ENCODE measurements around the gene ATP6V0A1. TPM values are rescaled to one million over a fixed set of nuclear protein-coding genes. Genes with fewer than 3 reads are reported as not detected.

Gene ATP6V0A1
- total and polyA plus RNA-seq, 2 donors from 2014 or later: 108 to 110 TPM

GRCh38 chr17:42507671-42508070 lies 49.0 kb downstream of the ATP6V0A1 start:
- FAIRE-seq (no peak), DNase-seq (no peak)
- no peak for TF ChIP-seq CTCF (IDR thresholded peaks at IDR 0.05; ENCODE audit: borderline replicate concordance, extremely low read depth, insufficient read depth)
- H3K9me3 ChIP-seq (ENCODE audit: control insufficient read depth in 2 of 3, insufficient read depth in 1 of 3, low read length in 3 of 3): no peaks in the 10 kb centered on the region
- no peak overlapping the region for H3K27ac ChIP-seq (ENCODE audit: low read depth in 2 of 2, low read length in 2 of 2)
- H3K4me3 ChIP-seq (ENCODE audit: low read length in 3 of 3): no peak overlapping the region
- H3K27me3 ChIP-seq (ENCODE audit: control insufficient read depth, insufficient read depth, low read length): no peaks in the 10 kb centered on the region
- intact Hi-C loops (cut with DNase I): no loop called here
- H3K36me3 ChIP-seq (ENCODE audit: control insufficient read depth in 2 of 3, insufficient read depth in 3 of 3, low read length in 3 of 3): peaks cover 0 to 42% (median 34%) of the 10 kb centered on the region in 3 donors
- H3K4me1 ChIP-seq (ENCODE audit: control insufficient read depth in 2 of 3, insufficient read depth in 2 of 3, low read depth in 1 of 3, low read length in 3 of 3): peaks cover 0 to 9% (median 7%) of the 10 kb centered on the region in 3 donors
- H3K9ac ChIP-seq (ENCODE audit: low read length in 3 of 3): no peak overlapping the region

- intact Hi-C loops (cut with DNase I): no loop called here
- peaks cover 0 to 18% (median 12%) of the 10 kb centered on the region in 3 donors for H3K4me1 ChIP-seq (ENCODE audit: control insufficient read depth in 2 of 3, insufficient read depth in 2 of 3, low read depth in 1 of 3, low read length in 3 of 3)
- no peak overlapping the region for H3K4me3 ChIP-seq (ENCODE audit: low read length in 3 of 3)
- no peak overlapping the region for H3K9ac ChIP-seq (ENCODE audit: low read length in 3 of 3)
- FAIRE-seq: no peak
- no peak overlapping the region for H3K27ac ChIP-seq (ENCODE audit: low read depth in 2 of 2, low read length in 2 of 2)
- no peaks in the 10 kb centered on the region for H3K9me3 ChIP-seq (ENCODE audit: control insufficient read depth in 2 of 3, insufficient read depth in 1 of 3, low read length in 3 of 3)
- DNase-seq: no peak
- TF ChIP-seq CTCF (IDR thresholded peaks at IDR 0.05; ENCODE audit: borderline replicate concordance, extremely low read depth, insufficient read depth): no peak
- H3K36me3 ChIP-seq (ENCODE audit: control insufficient read depth in 2 of 3, insufficient read depth in 3 of 3, low read length in 3 of 3): peaks cover 0 to 38% (median 31%) of the 10 kb centered on the region in 3 donors
- no peaks in the 10 kb centered on the region for H3K27me3 ChIP-seq (ENCODE audit: control insufficient read depth, insufficient read depth, low read length)
Measured at GRCh38 chr17:42508426-42509165, 49.9 kb downstream of the ATP6V0A1 start.

- Histone ChIP-seq H3K9me3 (ENCODE audit: control insufficient read depth in 2 of 3, insufficient read depth in 1 of 3, low read length in 3 of 3) (no peaks in the 10 kb centered on the region), H3K4me3 (ENCODE audit: low read length in 3 of 3) (no peak overlapping the region), H3K36me3 (ENCODE audit: control insufficient read depth in 2 of 3, insufficient read depth in 3 of 3, low read length in 3 of 3) (peaks cover 2 to 42% (median 32%) of the 10 kb centered on the region in 3 donors), H3K9ac (ENCODE audit: low read length in 3 of 3) (no peak overlapping the region), H3K27ac (ENCODE audit: low read depth in 2 of 2, low read length in 2 of 2) (no peak overlapping the region), H3K4me1 (ENCODE audit: control insufficient read depth in 2 of 3, insufficient read depth in 2 of 3, low read depth in 1 of 3, low read length in 3 of 3) (peaks cover 0 to 20% (median 14%) of the 10 kb centered on the region in 3 donors), H3K27me3 (ENCODE audit: control insufficient read depth, insufficient read depth, low read length) (no peaks in the 10 kb centered on the region)
- FAIRE-seq (no peak), DNase-seq (no peak)
- intact Hi-C loops (cut with DNase I): no loop called here
- TF ChIP-seq CTCF (IDR thresholded peaks at IDR 0.05; ENCODE audit: borderline replicate concordance, extremely low read depth, insufficient read depth): no peak
Measured at GRCh38 chr17:42509409-42509808, 50.7 kb downstream of the ATP6V0A1 start.

Data from kidney (tissue), 14 donors.